GM21423 (cell line): ENCODE results near the gene FN1.
"Not testable (repeated sequence)": the region's sequence is repeated elsewhere in the genome, so short reads cannot be mapped to it uniquely, and the experiment has no call there.

Experiments
- ATAC-seq: cut with Tn5 transposase; IDR thresholded peaks from one replicate; pipeline ENCODE4 v1.9.1; 2021; ENCODE audit warnings: mild to moderate bottlenecking, moderate library complexity; ENCODE audit not compliant: unreplicated experiment

The FN1 gene

GRCh38 chr2:215369181-215369760 lies 66.6 kb downstream of the FN1 start:
- no peak for ATAC-seq

- ATAC-seq = no peak
Measured at GRCh38 chr2:215368493-215368809, 67.4 kb downstream of the FN1 start.

GRCh38 chr2:215367662-215368492 lies 68.0 kb downstream of the FN1 start:
- ATAC-seq = no peak

GRCh38 chr2:215366440-215367032 lies 69.3 kb downstream of the FN1 start:
- no peak for ATAC-seq

GRCh38 chr2:215365184-215365658 lies 70.6 kb downstream of the FN1 start:
- ATAC-seq = peak; percentile 57

- no peak for ATAC-seq
Measured at GRCh38 chr2:215364157-215365155, 71.4 kb downstream of the FN1 start.

- ATAC-seq = no peak
Measured at GRCh38 chr2:215363461-215364156, 72.3 kb downstream of the FN1 start.

GRCh38 chr2:215363039-215363438 lies 72.8 kb downstream of the FN1 start:
- ATAC-seq = no peak

- no peak for ATAC-seq
Measured at GRCh38 chr2:215362562-215362904, 73.3 kb downstream of the FN1 start.

GRCh38 chr2:215361876-215362561 lies 73.8 kb downstream of the FN1 start:
- no peak for ATAC-seq

GRCh38 chr2:215361211-215361875 lies 74.5 kb downstream of the FN1 start:
- ATAC-seq = no peak

- no peak for ATAC-seq
Measured at GRCh38 chr2:215360596-215360995, 75.3 kb downstream of the FN1 start.

- not testable (repeated sequence) for ATAC-seq
Measured at GRCh38 chr2:215360059-215360458, 75.8 kb downstream of the FN1 start.

GRCh38 chr2:215359576-215359922 lies 76.3 kb downstream of the FN1 start:
- ATAC-seq = no peak

- ATAC-seq = no peak
Measured at GRCh38 chr2:215358891-215359575, 76.8 kb downstream of the FN1 start.

GRCh38 chr2:215358312-215358845 lies 77.5 kb downstream of the FN1 start:
- ATAC-seq = no peak

GRCh38 chr2:215357660-215358059 lies 78.2 kb downstream of the FN1 start:
- no peak for ATAC-seq

GRCh38 chr2:215356948-215357461 lies 78.9 kb downstream of the FN1 start:
- no peak for ATAC-seq
